OCI-LY7 (cell line): ENCODE measurements around the gene KDM3B. TPM values are rescaled to one million over a fixed set of nuclear protein-coding genes. Genes with fewer than 3 reads are reported as not detected.
A peak's percentile ranks its signal among the peaks of the same experiment; 100 is the strongest.

ENCODE experiments used
- BruUV-seq: library from RNA; stranded (reverse); fragments of 400-500 nt; replicated peaks from 2 replicates; lab custom pipeline; 2021; lab: Mats Ljungman, UMichigan
- CTCF ChIA-PET: fragments of 300-600 bp; sonication (Branson Sonifier 250); formaldehyde crosslinking; loops from one replicate; lab custom pipeline; 2022; ENCODE audit warnings: antibody characterized with exemption; ENCODE audit not compliant: unreplicated experiment; lab: Charles Lee
- POLR2A ChIA-PET: fragments of 300-600 bp; sonication (Branson Sonifier 250); formaldehyde crosslinking; loops from one replicate; lab custom pipeline; 2022; ENCODE audit warnings: antibody characterized with exemption; lab: Charles Lee
- DNase-seq: peaks from one replicate; pipeline ENCODE4 v3.0.0-alpha.2; 2015; ENCODE audit warnings: low spot score
- H2AFZ ChIP-seq: fragments of 200-600 bp; sonication (generic), shearing (Covaris generic); 2 replicates; pipeline ENCODE4 v1.6.1; 2014; ENCODE audit warnings: mild to moderate bottlenecking, antibody characterized with exemption, low read length, moderate library complexity
- H3K27ac ChIP-seq: fragments of 200-600 bp; sonication (generic); 2 replicates; pipeline ENCODE4 v1.5.1; 2014; ENCODE audit warnings: mixed run types, low read depth, mild to moderate bottlenecking, moderate library complexity, low read length, inconsistent platforms; ENCODE audit not compliant: poor library complexity, severe bottlenecking
- H3K36me3 ChIP-seq: fragments of 200-600 bp; sonication (generic); 2 replicates; pipeline ENCODE4 v1.6.1; 2014; ENCODE audit warnings: mild to moderate bottlenecking, antibody characterized with exemption, low read length, moderate library complexity, mixed read lengths; ENCODE audit not compliant: insufficient read depth
- H3K4me1 ChIP-seq: fragments of 200-600 bp; sonication (generic); 2 replicates; pipeline ENCODE4 v1.5.1; 2014; ENCODE audit warnings: mild to moderate bottlenecking, low read length; ENCODE audit not compliant: insufficient read depth, poor library complexity, severe bottlenecking
- H3K4me2 ChIP-seq: fragments of 200-600 bp; sonication (generic); 2 replicates; pipeline ENCODE4 v1.6.1; 2014; ENCODE audit warnings: mild to moderate bottlenecking, low read length
- H3K4me3 ChIP-seq: fragments of 200-600 bp; sonication (generic); 2 replicates; pipeline ENCODE4 v1.5.1; 2014; ENCODE audit warnings: mild to moderate bottlenecking, low read depth, low read length; ENCODE audit not compliant: poor library complexity, severe bottlenecking
- H3K79me2 ChIP-seq: fragments of 200-600 bp; sonication (generic); 2 replicates; pipeline ENCODE4 v1.6.1; 2016; ENCODE audit warnings: low read depth, mild to moderate bottlenecking, low read length, moderate library complexity, mixed read lengths; ENCODE audit not compliant: insufficient read depth
- H3K9me2 ChIP-seq: fragments of 200-600 bp; sonication (generic); 2 replicates; pipeline ENCODE4 v1.6.1; 2016; ENCODE audit warnings: mild to moderate bottlenecking, low read length, mixed read lengths; ENCODE audit not compliant: insufficient read depth
- H3K9me3 ChIP-seq: fragments of 200-600 bp; sonication (generic); 2 replicates; pipeline ENCODE4 v1.6.1; 2014; ENCODE audit warnings: mild to moderate bottlenecking, mixed run types, low read length, mixed read lengths
- H4K20me1 ChIP-seq: fragments of 200-600 bp; sonication (generic); 2 replicates; pipeline ENCODE4 v1.6.1; 2014; ENCODE audit warnings: mild to moderate bottlenecking, antibody characterized with exemption, low read length, moderate library complexity, mixed read lengths; ENCODE audit not compliant: insufficient read depth
- EZH2phosphoT487 ChIP-seq: fragments of 200-600 bp; sonication (generic); IDR thresholded peaks from 2 replicates; pipeline ENCODE4 v1.6.1; 2018; ENCODE audit warnings: low read depth, borderline replicate concordance, mild to moderate bottlenecking, mixed run types, antibody characterized with exemption, low read length, moderate library complexity, mixed read lengths
- intact Hi-C: fragments of 100-400 bp; cut with micrococcal nuclease; formaldehyde crosslinking; loops from one replicate; pipeline ENCODE4 v1.10.0; 2022; ENCODE audit not compliant: unreplicated experiment
- total RNA-seq, 2 experiments: library from RNA; depleted of rRNA in 1 of 2; stranded (reverse); fragments of >200 nt in 1 of 2; shearing (Covaris generic) in 1 of 2; gene quantifications; 2 replicates each; pipeline ENCODE4 v1.2.3, GENCODE V29; 2014 to 2022
- TF ChIP-seq, protein P1 (sequence below): fragments of 200-600 bp; sonication (generic); conservative IDR thresholded peaks from 2 replicates; pipeline ENCODE4 v1.5.1; 2014; ENCODE audit warnings: mild to moderate bottlenecking, antibody characterized with exemption, low read length, moderate library complexity, mixed read lengths

Gene KDM3B
- total RNA-seq, 2 experiments from 2014 or later: 51.1 to 64.8 TPM

DNA sequence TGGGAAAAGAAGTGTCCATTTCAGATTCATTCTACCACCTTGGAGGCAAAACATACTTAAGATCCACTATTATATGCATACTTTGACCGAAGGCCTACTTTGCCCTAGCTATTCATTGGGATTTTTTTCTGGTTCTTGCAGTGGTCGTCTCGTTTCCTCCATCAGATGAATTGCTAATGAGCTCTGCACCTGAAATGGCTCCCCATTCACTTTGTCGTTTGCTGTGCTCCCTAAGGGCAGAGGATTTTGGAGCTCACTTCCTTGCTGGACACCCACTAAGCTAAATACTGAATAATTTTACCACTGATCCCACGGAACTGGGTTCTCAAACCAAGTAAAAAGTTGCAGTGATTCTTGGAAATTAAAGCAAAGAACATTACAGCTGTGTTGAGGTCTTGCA, 1.9 kb downstream of the KDM3B start:
- H4K20me1 ChIP-seq: peaks cover 31% of the 10 kb centered on the region
- DNase-seq: no peak
- POLR2A ChIA-PET: interaction anchor here (0.5 to 8.4 kb wide), 11 partner anchors 14 to 267 kb away, joined by 4 to 102 read pairs (median 5); partner anchors contain the start of genes BRD8, CDC23, CDC25C and ETF1
- H3K9me3 ChIP-seq: no peaks in the 10 kb centered on the region
- peaks cover 36% of the 10 kb centered on the region for H3K36me3 ChIP-seq
- H3K27ac ChIP-seq: peak overlapping the region; percentile 17
- H3K79me2 ChIP-seq: peaks cover 64% of the 10 kb centered on the region
- CTCF ChIA-PET: interaction anchor here (0.7 to 3.9 kb wide), 4 partner anchors 16 to 175 kb away, joined by 3 to 34 read pairs (median 4); partner anchors contain the start of genes BRD8, CDC25C, FAM53C and KIF20A
- no peaks in the 10 kb centered on the region for H3K9me2 ChIP-seq
- intact Hi-C loops: loop anchor here (5.0 kb wide), 1 partner anchor 188 kb away; the partner anchor contains the start of gene ETF1
- BruUV-seq: no TSS peak
- TF ChIP-seq, protein P1, sequence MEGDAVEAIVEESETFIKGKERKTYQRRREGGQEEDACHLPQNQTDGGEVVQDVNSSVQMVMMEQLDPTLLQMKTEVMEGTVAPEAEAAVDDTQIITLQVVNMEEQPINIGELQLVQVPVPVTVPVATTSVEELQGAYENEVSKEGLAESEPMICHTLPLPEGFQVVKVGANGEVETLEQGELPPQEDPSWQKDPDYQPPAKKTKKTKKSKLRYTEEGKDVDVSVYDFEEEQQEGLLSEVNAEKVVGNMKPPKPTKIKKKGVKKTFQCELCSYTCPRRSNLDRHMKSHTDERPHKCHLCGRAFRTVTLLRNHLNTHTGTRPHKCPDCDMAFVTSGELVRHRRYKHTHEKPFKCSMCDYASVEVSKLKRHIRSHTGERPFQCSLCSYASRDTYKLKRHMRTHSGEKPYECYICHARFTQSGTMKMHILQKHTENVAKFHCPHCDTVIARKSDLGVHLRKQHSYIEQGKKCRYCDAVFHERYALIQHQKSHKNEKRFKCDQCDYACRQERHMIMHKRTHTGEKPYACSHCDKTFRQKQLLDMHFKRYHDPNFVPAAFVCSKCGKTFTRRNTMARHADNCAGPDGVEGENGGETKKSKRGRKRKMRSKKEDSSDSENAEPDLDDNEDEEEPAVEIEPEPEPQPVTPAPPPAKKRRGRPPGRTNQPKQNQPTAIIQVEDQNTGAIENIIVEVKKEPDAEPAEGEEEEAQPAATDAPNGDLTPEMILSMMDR: no peak
- TF ChIP-seq EZH2phosphoT487: no peak
- H3K4me2 ChIP-seq: peak overlapping the region; percentile 90
- H3K4me3 ChIP-seq: peak overlapping the region; percentile 98
- H3K4me1 ChIP-seq: peaks cover 19% of the 10 kb centered on the region
- H2AFZ ChIP-seq: no peak overlapping the region

GRCh38 chr5:138354926-138355378, 2.5 kb downstream of the KDM3B start:
- Histone ChIP-seq H4K20me1 (peaks cover 31% of the 10 kb centered on the region), H2AFZ (no peak overlapping the region), H3K36me3 (peaks cover 30% of the 10 kb centered on the region), H3K79me2 (peaks cover 70% of the 10 kb centered on the region), H3K4me3 (peak overlapping the region; percentile 98), H3K9me3 (no peaks in the 10 kb centered on the region), H3K4me2 (peak overlapping the region; percentile 90), H3K27ac (peak overlapping the region; percentile 17), H3K9me2 (no peaks in the 10 kb centered on the region), H3K4me1 (peaks cover 19% of the 10 kb centered on the region)
- ChIA-PET POLR2A (interaction anchor here (0.7 to 8.4 kb wide), 8 partner anchors 16 to 922 kb away, joined by 3 to 102 read pairs (median 4); partner anchors contain the start of genes BRD8, CDC23, CDC25C and ETF1), CTCF (interaction anchor here (0.7 to 3.9 kb wide), 2 partner anchors 15 to 16 kb away, joined by 3 to 34 read pairs; partner anchors contain the start of gene FAM53C)
- TF ChIP-seq EZH2phosphoT487: no peak
- TF ChIP-seq, protein P1: peak; percentile 66
- intact Hi-C loops: loop anchor here (5.0 kb wide), 1 partner anchor 187 kb away; the partner anchor contains the start of gene ETF1
- DNase-seq: peak; percentile 73
- TSS peak; percentile 49 for BruUV-seq

- Histone ChIP-seq H3K27ac (no peak overlapping the region), H3K9me2 (no peaks in the 10 kb centered on the region), H3K4me2 (no peak overlapping the region), H3K36me3 (0 out of 2 replicates have a peak, but pooled peaks cover 8% of the 10 kb centered on the region), H3K9me3 (no peaks in the 10 kb centered on the region), H2AFZ (no peak overlapping the region), H3K4me3 (no peak overlapping the region), H4K20me1 (peaks cover 20% of the 10 kb centered on the region), H3K79me2 (peaks cover 98% of the 10 kb centered on the region), H3K4me1 (peaks cover 12% of the 10 kb centered on the region)
- TF ChIP-seq, protein P1: no peak
- TF ChIP-seq EZH2phosphoT487: no peak
- POLR2A ChIA-PET: no interaction called here
- DNase-seq: no peak
- intact Hi-C loops: no loop called here
- CTCF ChIA-PET: no interaction called here
- BruUV-seq: no TSS peak
Measured at GRCh38 chr5:138359621-138360020, 7.1 kb downstream of the KDM3B start.
